Measurements from ENCODE around the gene CFAP65.

The CFAP65 gene

GRCh38 chr2:219041252-219041651, at the start of gene CFAP65:
TSS of gene CFAP65 (minus strand) at chr2:219041516. CDS start at chr2:219039048, 2,468 bp downstream.
- DNase-seq: no peak

GRCh38 chr2:219090436-219091299, 49.4 kb upstream of the CFAP65 start:
- DNase-seq: no peak

- no peak for DNase-seq
Measured at GRCh38 chr2:219089330-219089729, 48.0 kb upstream of the CFAP65 start.

GRCh38 chr2:219087848-219088247, 46.5 kb upstream of the CFAP65 start:
- DNase-seq: no peak

GRCh38 chr2:219087361-219087760, 46.0 kb upstream of the CFAP65 start:
- no peak for DNase-seq

- no peak for DNase-seq
Measured at GRCh38 chr2:219086196-219086595, 44.9 kb upstream of the CFAP65 start.

GRCh38 chr2:219084791-219085190, 43.5 kb upstream of the CFAP65 start:
- DNase-seq: no peak

- no peak for DNase-seq
Measured at GRCh38 chr2:219082332-219082958, 41.1 kb upstream of the CFAP65 start.

- no peak for DNase-seq
Measured at GRCh38 chr2:219081701-219082331, 40.5 kb upstream of the CFAP65 start.

GRCh38 chr2:219081096-219081495, 39.8 kb upstream of the CFAP65 start:
- no peak for DNase-seq

GRCh38 chr2:219079417-219079816, 38.1 kb upstream of the CFAP65 start:
- DNase-seq: no peak

GRCh38 chr2:219078951-219079350, 37.6 kb upstream of the CFAP65 start:
- no peak for DNase-seq

- DNase-seq: no peak
Measured at GRCh38 chr2:219078126-219078525, 36.8 kb upstream of the CFAP65 start.

GRCh38 chr2:219076253-219076652, 34.9 kb upstream of the CFAP65 start:
- no peak for DNase-seq

GRCh38 chr2:219073413-219074129, 32.3 kb upstream of the CFAP65 start:
- DNase-seq: no peak

- no peak for DNase-seq
Measured at GRCh38 chr2:219072741-219073250, 31.5 kb upstream of the CFAP65 start.

GRCh38 chr2:219071131-219071816, 30.0 kb upstream of the CFAP65 start:
- DNase-seq: no peak

- no peak for DNase-seq
Measured at GRCh38 chr2:219065484-219065883, 24.2 kb upstream of the CFAP65 start.

GRCh38 chr2:219062081-219062480, 20.8 kb upstream of the CFAP65 start:
- DNase-seq: no peak

GRCh38 chr2:219060821-219061791, 19.8 kb upstream of the CFAP65 start, which contains the start of gene IHH:
TSS of gene IHH (minus strand) at chr2:219060921. CDS start at chr2:219060467, 454 bp downstream.
- DNase-seq: no peak

Data from NK-92 treated with Interleukin-12 subunit alpha and Interleukin-12 subunit beta, amount 100 ng/mL, for 24 hours (cell line).